Transverse colon (tissue), 3 donors: Measurements from ENCODE around the gene ANO4.

ENCODE experiments used
- EP300 ChIP-seq: sonication (generic); formaldehyde crosslinking; IDR thresholded peaks from one replicate; pipeline ENCODE4 v1.6.1; 2017; ENCODE audit warnings: antibody characterized with exemption, low read depth
- POLR2AphosphoS5 ChIP-seq, 3 donors: sonication (generic); formaldehyde crosslinking; IDR thresholded peaks; one replicate each; pipeline ENCODE4 v1.6.1; 2016; ENCODE audit warnings: antibody characterized with exemption in 3 of 3

DNA sequence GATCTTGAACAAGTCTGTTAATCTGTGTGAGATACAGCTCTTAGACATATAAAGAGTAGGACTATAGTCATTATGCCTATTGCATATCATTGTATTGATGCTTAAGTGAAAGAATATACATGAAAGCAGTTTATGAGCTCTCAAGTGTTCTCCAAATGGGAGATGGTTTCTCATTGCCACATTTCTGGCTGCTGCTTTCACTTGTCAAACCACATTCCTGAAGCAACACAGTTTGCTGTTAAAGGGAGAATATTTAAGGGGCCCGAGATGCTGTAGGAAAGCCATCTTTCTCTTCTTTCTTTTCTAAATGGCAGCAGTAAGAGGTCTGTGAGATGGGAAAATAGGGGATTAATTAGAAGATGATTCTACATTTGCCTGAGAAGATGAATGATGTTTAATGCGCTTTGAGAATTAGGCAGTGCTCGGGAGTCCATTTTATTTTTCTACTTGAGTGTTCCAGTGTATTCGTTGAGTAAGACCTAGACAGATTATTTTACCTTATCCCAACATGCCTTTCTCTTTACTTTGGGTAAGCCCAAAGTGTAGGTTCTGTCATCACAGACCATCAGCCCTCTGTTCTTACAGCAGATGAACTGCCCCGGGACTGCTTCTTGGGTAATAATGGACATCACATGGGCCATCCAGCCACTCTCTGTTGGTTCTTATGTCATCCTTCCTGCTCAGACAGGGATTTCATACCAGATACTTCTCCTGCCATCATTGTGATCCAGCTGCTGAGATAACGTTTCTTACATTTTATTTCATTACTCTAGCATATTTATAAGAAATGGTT is 35.6 kb downstream of the ANO4 start:
- TF ChIP-seq EP300, result no peak
- TF ChIP-seq POLR2AphosphoS5 (IDR thresholded peaks at IDR 0.05), result no peak
